Esophagus squamous epithelium (tissue), 5 donors: ENCODE results near the gene KMT5C. TPM values are rescaled to one million over a fixed set of nuclear protein-coding genes. Genes with fewer than 3 reads are reported as not detected.

Experiments used
- DNase-seq: peaks from one replicate; lab custom pipeline; 2025; lab: John Stamatoyannopoulos, UW
- H3K27ac ChIP-seq, 4 donors: fragments of 200-600 bp; sonication (generic); one replicate each; pipeline ENCODE4 v1.5.1; 2016 to 2019; ENCODE audit warnings: mild to moderate bottlenecking in 1 of 4
- H3K27me3 ChIP-seq, 4 donors: fragments of 200-600 bp; sonication (generic); 1 replicate in 3 of 4; 2 replicates in 1 of 4; pipeline versions ENCODE4 v1.5.1 to v1.6.0; 2017 to 2021; ENCODE audit warnings: antibody characterized with exemption in 1 of 4
- H3K36me3 ChIP-seq, 3 donors: fragments of 200-600 bp; sonication (generic); one replicate each; pipeline ENCODE4 v1.5.1; 2016 to 2019
- H3K4me1 ChIP-seq, 3 donors: fragments of 200-600 bp; sonication (generic); one replicate each; pipeline ENCODE4 v1.5.1; 2017 to 2019
- H3K4me3 ChIP-seq, 4 donors: fragments of 200-600 bp; sonication (generic); 1 replicate in 3 of 4; 2 replicates in 1 of 4; pipeline ENCODE4 v1.5.1; 2016 to 2019; ENCODE audit warnings: mild to moderate bottlenecking in 2 of 4, moderate library complexity in 1 of 4
- H3K9me3 ChIP-seq, 3 donors: fragments of 200-600 bp; sonication (generic); one replicate each; pipeline ENCODE4 v1.5.1; 2016 to 2019
- POLR2A ChIP-seq, 4 donors: fragments of 450-650 bp; IDR thresholded peaks; one replicate each; pipeline ENCODE4 v1.6.1; 2017; ENCODE audit warnings: antibody characterized with exemption in 4 of 4, mild to moderate bottlenecking in 4 of 4, moderate library complexity in 3 of 4
- WGBS, 2 donors: methylation state at CpG; one replicate each; pipeline ENCODE4 v1.1.5; 2018; 5-methylcytosine and 5-hydroxymethylcytosine counted together
- intact Hi-C: fragments of 100-400 bp; cut with DNase I; formaldehyde crosslinking; loops from one replicate; pipeline ENCODE4 v1.15.0; 2022
- total RNA-seq, 4 donors: library from RNA; depleted of rRNA; stranded (reverse); fragments of >200 nt; gene quantifications; one replicate each; pipeline ENCODE4 v1.1.0, GENCODE V29; 2016
- TF ChIP-seq, protein P1 (sequence below), 6 experiments: fragments of 450-650 bp in 4 of 6; fragments of 200-600 bp in 2 of 6; sonication (generic) in 2 of 6; IDR thresholded peaks; one replicate each; pipeline ENCODE4 v1.5.1; 2016 to 2019; ENCODE audit warnings: antibody characterized with exemption in 6 of 6, mild to moderate bottlenecking in 4 of 6, moderate library complexity in 4 of 6
- donor health status: DM: yes; HTN: yes; CAD: no.

Gene KMT5C
- total RNA-seq, 4 donors from 2014 or later: 5.3 to 9.9 (median 8.2) TPM

- no peak for DNase-seq
- no peaks in the 10 kb centered on the region for H3K9me3 ChIP-seq
- peaks cover 30 to 50% (median 34%) of the 10 kb centered on the region in 3 donors for H3K4me1 ChIP-seq
- WGBS, 2 donors: 18 to 19% methylated on average over 12 to 13 of the region's 88 CpGs
- TF ChIP-seq POLR2A (IDR thresholded peaks at IDR 0.05): peak in 1 of 4 donors; percentile 24
- TF ChIP-seq, protein P1, sequence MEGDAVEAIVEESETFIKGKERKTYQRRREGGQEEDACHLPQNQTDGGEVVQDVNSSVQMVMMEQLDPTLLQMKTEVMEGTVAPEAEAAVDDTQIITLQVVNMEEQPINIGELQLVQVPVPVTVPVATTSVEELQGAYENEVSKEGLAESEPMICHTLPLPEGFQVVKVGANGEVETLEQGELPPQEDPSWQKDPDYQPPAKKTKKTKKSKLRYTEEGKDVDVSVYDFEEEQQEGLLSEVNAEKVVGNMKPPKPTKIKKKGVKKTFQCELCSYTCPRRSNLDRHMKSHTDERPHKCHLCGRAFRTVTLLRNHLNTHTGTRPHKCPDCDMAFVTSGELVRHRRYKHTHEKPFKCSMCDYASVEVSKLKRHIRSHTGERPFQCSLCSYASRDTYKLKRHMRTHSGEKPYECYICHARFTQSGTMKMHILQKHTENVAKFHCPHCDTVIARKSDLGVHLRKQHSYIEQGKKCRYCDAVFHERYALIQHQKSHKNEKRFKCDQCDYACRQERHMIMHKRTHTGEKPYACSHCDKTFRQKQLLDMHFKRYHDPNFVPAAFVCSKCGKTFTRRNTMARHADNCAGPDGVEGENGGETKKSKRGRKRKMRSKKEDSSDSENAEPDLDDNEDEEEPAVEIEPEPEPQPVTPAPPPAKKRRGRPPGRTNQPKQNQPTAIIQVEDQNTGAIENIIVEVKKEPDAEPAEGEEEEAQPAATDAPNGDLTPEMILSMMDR (IDR thresholded peaks at IDR 0.05): peak in 3 of 6 experiments; percentile 18 to 34 (median 29)
- intact Hi-C loops: no loop called here
- peak overlapping the region; percentile 86 to 97 (median 93) for H3K27ac ChIP-seq
- H3K4me3 ChIP-seq: peak overlapping the region; percentile 74 to 97 (median 88)
- H3K27me3 ChIP-seq: no peaks in the 10 kb centered on the region
- H3K36me3 ChIP-seq: peaks cover 6 to 22% (median 9%) of the 10 kb centered on the region in 3 donors
These were observed 43.8 kb downstream of the KMT5C start for GRCh38 chr19:55383279-55384130.

- Histone ChIP-seq H3K9me3 (no peaks in the 10 kb centered on the region), H3K4me1 (peaks cover 34 to 58% (median 43%) of the 10 kb centered on the region in 3 donors), H3K4me3 (peak within 1 kb of the TSS; percentile 74 to 97 (median 88)), H3K27me3 (no peaks in the 10 kb centered on the region), H3K36me3 (peaks cover 6 to 30% (median 16%) of the 10 kb centered on the region in 3 donors), H3K27ac (peak within 1 kb of the TSS; percentile 86 to 97 (median 93))
- DNase-seq: no peak
- intact Hi-C loops: no loop called here
- WGBS, 2 donors: 12 to 31% methylated on average over 7 to 10 of the region's 72 CpGs
- TF ChIP-seq, protein P1 (IDR thresholded peaks at IDR 0.05): peak in 2 of 6 experiments; percentile 2 to 4
- TF ChIP-seq POLR2A (IDR thresholded peaks at IDR 0.05): peak in 1 of 4 donors; percentile 46
These were observed 44.6 kb downstream of the KMT5C start, which contains the start of gene TMEM238 for GRCh38 chr19:55384131-55384919. TMEM238 (minus strand) TSS chr19:55384292; CDS start chr19:55384259, 33 bp downstream.

DNA sequence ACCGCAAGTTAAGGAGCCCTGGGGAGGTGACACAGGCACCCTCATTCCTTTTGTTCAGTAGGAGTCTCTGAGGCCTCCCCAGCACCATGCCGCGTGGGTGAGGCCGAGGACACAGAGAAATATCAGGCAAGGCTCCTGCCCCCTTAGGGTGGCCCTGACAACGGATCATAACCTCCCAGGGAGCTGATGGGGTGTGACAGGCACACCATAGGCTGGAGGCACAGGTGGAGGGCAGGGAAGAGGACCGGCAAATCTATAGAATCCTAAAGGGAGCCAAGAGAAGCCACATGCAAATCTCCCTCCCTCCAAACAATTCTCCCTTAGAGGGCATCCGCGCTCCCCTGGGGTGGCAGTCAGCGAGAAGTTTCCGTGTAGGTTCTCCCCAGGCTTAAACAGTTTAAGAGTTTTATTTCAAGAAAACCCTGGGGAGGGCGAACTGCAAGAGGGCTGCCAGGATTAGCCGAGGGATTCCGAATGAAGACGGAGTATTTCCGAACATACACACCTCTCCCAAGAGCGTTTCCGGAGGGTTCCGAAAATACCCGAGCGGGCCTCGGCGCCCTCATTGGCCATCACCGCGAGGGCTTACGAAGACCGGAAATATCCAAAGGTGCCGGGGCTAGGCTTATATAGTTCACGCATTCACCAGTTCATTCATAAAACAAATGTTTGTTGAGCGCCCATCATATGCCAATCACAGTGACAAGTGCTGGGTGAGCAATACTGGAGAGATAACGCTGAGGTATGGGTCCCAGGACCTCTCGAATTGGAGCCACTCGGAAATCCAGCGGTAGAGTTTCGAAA is 45.4 kb downstream of the KMT5C start:
- Histone ChIP-seq H3K36me3 (peaks cover 6 to 38% (median 18%) of the 10 kb centered on the region in 3 donors), H3K27ac (peak overlapping the region; percentile 86 to 97 (median 93)), H3K27me3 (no peaks in the 10 kb centered on the region), H3K4me3 (peak overlapping the region; percentile 74 to 97 (median 88)), H3K9me3 (no peaks in the 10 kb centered on the region), H3K4me1 (peaks cover 34 to 66% (median 49%) of the 10 kb centered on the region in 3 donors)
- WGBS, 2 donors: 0 to 35% methylated on average over 4 to 28 of the region's 34 CpGs
- peak in 1 of 4 donors; percentile 50 for TF ChIP-seq POLR2A (IDR thresholded peaks at IDR 0.05)
- TF ChIP-seq, protein P1 (IDR thresholded peaks at IDR 0.05): no peak
- intact Hi-C loops: no loop called here
- DNase-seq: peak; percentile 78

- TF ChIP-seq, protein P1 (IDR thresholded peaks at IDR 0.05): peak in 3 of 6 experiments; percentile 7 to 24 (median 9)
- TF ChIP-seq POLR2A (IDR thresholded peaks at IDR 0.05): peak; percentile 72 to 100 (median 98)
- Histone ChIP-seq H3K4me1 (peaks cover 34 to 74% (median 56%) of the 10 kb centered on the region in 3 donors), H3K27me3 (no peaks in the 10 kb centered on the region), H3K36me3 (peaks cover 6 to 46% (median 22%) of the 10 kb centered on the region in 3 donors), H3K27ac (peak within 1 kb of the TSS; percentile 86 to 97 (median 93)), H3K9me3 (no peaks in the 10 kb centered on the region), H3K4me3 (peak within 1 kb of the TSS; percentile 74 to 97 (median 88))
- intact Hi-C loops: no loop called here
- WGBS, 2 donors: 0 to 1% methylated on average over 35 to 41 of the region's 68 CpGs
- DNase-seq: peak; percentile 88
These were observed 46.2 kb downstream of the KMT5C start, which contains the start of gene RPL28 for GRCh38 chr19:55385724-55386492. RPL28 (plus strand) TSS chr19:55385932; CDS start chr19:55386358, 426 bp downstream.
